OCI-LY7 (cell line): ENCODE results near the gene ACYP2. TPM values are rescaled to one million over a fixed set of nuclear protein-coding genes. Genes with fewer than 3 reads are reported as not detected.

ENCODE experiments used
- BruUV-seq: library from RNA; stranded (reverse); fragments of 400-500 nt; replicated peaks from 2 replicates; lab custom pipeline; 2021; lab: Mats Ljungman, UMichigan
- CTCF ChIA-PET: fragments of 300-600 bp; sonication (Branson Sonifier 250); formaldehyde crosslinking; loops from one replicate; lab custom pipeline; 2022; ENCODE audit warnings: antibody characterized with exemption; ENCODE audit not compliant: unreplicated experiment; lab: Charles Lee
- POLR2A ChIA-PET: fragments of 300-600 bp; sonication (Branson Sonifier 250); formaldehyde crosslinking; loops from one replicate; lab custom pipeline; 2022; ENCODE audit warnings: antibody characterized with exemption; lab: Charles Lee
- DNase-seq: peaks from one replicate; pipeline ENCODE4 v3.0.0-alpha.2; 2015; ENCODE audit warnings: low spot score
- H2AFZ ChIP-seq: fragments of 200-600 bp; sonication (generic), shearing (Covaris generic); 2 replicates; pipeline ENCODE4 v1.6.1; 2014; ENCODE audit warnings: mild to moderate bottlenecking, antibody characterized with exemption, low read length, moderate library complexity
- H3K27ac ChIP-seq: fragments of 200-600 bp; sonication (generic); 2 replicates; pipeline ENCODE4 v1.5.1; 2014; ENCODE audit warnings: mixed run types, low read depth, mild to moderate bottlenecking, moderate library complexity, low read length, inconsistent platforms; ENCODE audit not compliant: poor library complexity, severe bottlenecking
- H3K36me3 ChIP-seq: fragments of 200-600 bp; sonication (generic); 2 replicates; pipeline ENCODE4 v1.6.1; 2014; ENCODE audit warnings: mild to moderate bottlenecking, antibody characterized with exemption, low read length, moderate library complexity, mixed read lengths; ENCODE audit not compliant: insufficient read depth
- H3K4me1 ChIP-seq: fragments of 200-600 bp; sonication (generic); 2 replicates; pipeline ENCODE4 v1.5.1; 2014; ENCODE audit warnings: mild to moderate bottlenecking, low read length; ENCODE audit not compliant: insufficient read depth, poor library complexity, severe bottlenecking
- H3K4me2 ChIP-seq: fragments of 200-600 bp; sonication (generic); 2 replicates; pipeline ENCODE4 v1.6.1; 2014; ENCODE audit warnings: mild to moderate bottlenecking, low read length
- H3K4me3 ChIP-seq: fragments of 200-600 bp; sonication (generic); 2 replicates; pipeline ENCODE4 v1.5.1; 2014; ENCODE audit warnings: mild to moderate bottlenecking, low read depth, low read length; ENCODE audit not compliant: poor library complexity, severe bottlenecking
- H3K79me2 ChIP-seq: fragments of 200-600 bp; sonication (generic); 2 replicates; pipeline ENCODE4 v1.6.1; 2016; ENCODE audit warnings: low read depth, mild to moderate bottlenecking, low read length, moderate library complexity, mixed read lengths; ENCODE audit not compliant: insufficient read depth
- H3K9me2 ChIP-seq: fragments of 200-600 bp; sonication (generic); 2 replicates; pipeline ENCODE4 v1.6.1; 2016; ENCODE audit warnings: mild to moderate bottlenecking, low read length, mixed read lengths; ENCODE audit not compliant: insufficient read depth
- H3K9me3 ChIP-seq: fragments of 200-600 bp; sonication (generic); 2 replicates; pipeline ENCODE4 v1.6.1; 2014; ENCODE audit warnings: mild to moderate bottlenecking, mixed run types, low read length, mixed read lengths
- H4K20me1 ChIP-seq: fragments of 200-600 bp; sonication (generic); 2 replicates; pipeline ENCODE4 v1.6.1; 2014; ENCODE audit warnings: mild to moderate bottlenecking, antibody characterized with exemption, low read length, moderate library complexity, mixed read lengths; ENCODE audit not compliant: insufficient read depth
- CTCF ChIP-seq: fragments of 200-600 bp; sonication (generic); conservative IDR thresholded peaks from 2 replicates; pipeline ENCODE4 v1.5.1; 2014; ENCODE audit warnings: mild to moderate bottlenecking, antibody characterized with exemption, low read length, moderate library complexity, mixed read lengths
- EZH2phosphoT487 ChIP-seq: fragments of 200-600 bp; sonication (generic); IDR thresholded peaks from 2 replicates; pipeline ENCODE4 v1.6.1; 2018; ENCODE audit warnings: low read depth, borderline replicate concordance, mild to moderate bottlenecking, mixed run types, antibody characterized with exemption, low read length, moderate library complexity, mixed read lengths
- intact Hi-C: fragments of 100-400 bp; cut with micrococcal nuclease; formaldehyde crosslinking; loops from one replicate; pipeline ENCODE4 v1.10.0; 2022; ENCODE audit not compliant: unreplicated experiment
- total RNA-seq, 2 experiments: library from RNA; depleted of rRNA in 1 of 2; stranded (reverse); fragments of >200 nt in 1 of 2; shearing (Covaris generic) in 1 of 2; gene quantifications; 2 replicates each; pipeline ENCODE4 v1.2.3, GENCODE V29; 2014 to 2022

Gene ACYP2
- total RNA-seq, 2 experiments from 2014 or later, result 18.7 to 20.6 TPM

- Histone ChIP-seq H2AFZ (no peak overlapping the region), H3K27ac (no peak overlapping the region), H3K4me2 (no peak overlapping the region), H4K20me1 (no peaks in the 10 kb centered on the region), H3K4me1 (no peaks in the 10 kb centered on the region), H3K9me2 (no peaks in the 10 kb centered on the region), H3K79me2 (no peaks in the 10 kb centered on the region), H3K36me3 (no peaks in the 10 kb centered on the region), H3K9me3 (no peaks in the 10 kb centered on the region; the same call in 1 of the 2 replicates), H3K4me3 (no peak overlapping the region)
- POLR2A ChIA-PET, result interaction anchor here (0.6 to 2.1 kb wide), 6 partner anchors 9 to 677 kb away, joined by 3 to 8 read pairs (median 4); no protein-coding TSS in a partner anchor
- no peak for DNase-seq
- CTCF ChIA-PET, result interaction anchor here (0.6 kb wide), 1 partner anchor 42 kb away, joined by 3 read pairs; no protein-coding TSS in a partner anchor
- TF ChIP-seq CTCF (no peak), EZH2phosphoT487 (no peak)
- intact Hi-C loops, result loop anchor here (10.0 kb wide), 1 partner anchor 496 kb away; no protein-coding TSS in a partner anchor
- BruUV-seq, result no TSS peak
Measured at GRCh38 chr2:54208364-54209240, 93.2 kb downstream of the ACYP2 start.

GRCh38 chr2:54209379-54209778, 94.0 kb downstream of the ACYP2 start:
- no peak overlapping the region for H3K27ac ChIP-seq
- no peaks in the 10 kb centered on the region for H3K4me1 ChIP-seq
- H3K9me2 ChIP-seq, result no peaks in the 10 kb centered on the region
- POLR2A ChIA-PET, result interaction anchor here (0.7 to 2.1 kb wide), 2 partner anchors 14 to 269 kb away, joined by 4 to 8 read pairs; no protein-coding TSS in a partner anchor
- intact Hi-C loops, result loop anchor here (10.0 kb wide), 1 partner anchor 495 kb away; no protein-coding TSS in a partner anchor
- H3K4me3 ChIP-seq, result no peak overlapping the region
- no peak overlapping the region for H2AFZ ChIP-seq
- H3K79me2 ChIP-seq, result no peaks in the 10 kb centered on the region
- H3K9me3 ChIP-seq, result no peaks in the 10 kb centered on the region
- no peak overlapping the region for H3K4me2 ChIP-seq
- TF ChIP-seq EZH2phosphoT487 (no peak), CTCF (no peak)
- CTCF ChIA-PET, result no interaction called here
- H3K36me3 ChIP-seq, result no peaks in the 10 kb centered on the region
- BruUV-seq, result no TSS peak
- H4K20me1 ChIP-seq, result no peaks in the 10 kb centered on the region
- DNase-seq, result no peak
